ENCODE results near the gene TYR.
"Not testable (repeated sequence)": the region's sequence is repeated elsewhere in the genome, so short reads cannot be mapped to it uniquely, and the experiment has no call there.

The TYR gene

DNA sequence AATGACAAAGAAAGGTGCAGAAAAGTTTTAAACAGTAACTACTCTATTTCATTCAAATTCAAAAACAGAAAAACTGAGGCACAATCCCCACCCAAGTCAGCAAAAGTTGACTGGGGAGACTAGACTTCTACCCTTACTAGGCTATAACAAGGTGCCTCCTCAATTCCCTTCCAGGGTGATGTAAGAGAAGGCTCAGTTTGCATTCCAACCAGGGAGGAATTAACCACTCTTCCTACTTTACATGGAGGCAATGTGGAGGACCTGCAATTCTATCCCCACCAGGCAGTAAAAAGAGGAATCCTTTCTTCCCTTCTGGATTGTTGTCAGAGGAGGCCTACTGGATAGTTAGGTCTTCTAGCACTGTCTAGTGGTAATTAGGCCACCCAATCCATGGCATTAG lies 26.1 kb downstream of the TYR start:
- no peaks in the 10 kb centered on the region for H3K4me1 ChIP-seq (ENCODE audit: insufficient read depth, insufficient read length)
- no peak overlapping the region for H3K4me3 ChIP-seq (ENCODE audit: insufficient read length, low read depth)
- DNase-seq (ENCODE audit: low read depth, low spot score) = no peak
- H3K9ac ChIP-seq (ENCODE audit: insufficient read length, low read depth) = no peak overlapping the region
- TF ChIP-seq YY1 (IDR thresholded peaks at IDR 0.05; ENCODE audit: insufficient read depth, insufficient read length) = no peak
- TF ChIP-seq ZNF274 (IDR thresholded peaks at IDR 0.05; ENCODE audit: low read depth, low read length) = no peak
- no peak for TF ChIP-seq SUZ12 (IDR thresholded peaks at IDR 0.05; ENCODE audit: extremely low read depth, insufficient read depth, insufficient read length)
- no peaks in the 10 kb centered on the region for H3K9me3 ChIP-seq (ENCODE audit: insufficient read depth, low read length)
- H3K27me3 ChIP-seq (ENCODE audit: insufficient read depth, insufficient read length) = no peaks in the 10 kb centered on the region
- H3K36me3 ChIP-seq (ENCODE audit: insufficient read depth, insufficient read length, low read length) = no peaks in the 10 kb centered on the region

- TF ChIP-seq YY1 (IDR thresholded peaks at IDR 0.05; ENCODE audit: insufficient read depth, insufficient read length) = no peak
- TF ChIP-seq ZNF274 (IDR thresholded peaks at IDR 0.05; ENCODE audit: low read depth, low read length) = no peak
- TF ChIP-seq SUZ12 (IDR thresholded peaks at IDR 0.05; ENCODE audit: extremely low read depth, insufficient read depth, insufficient read length) = no peak
- DNase-seq (ENCODE audit: low read depth, low spot score) = no peak
- H3K4me1 ChIP-seq (ENCODE audit: insufficient read depth, insufficient read length) = no peaks in the 10 kb centered on the region
Measured at GRCh38 chr11:89205378-89205777, 27.7 kb downstream of the TYR start.

DNA sequence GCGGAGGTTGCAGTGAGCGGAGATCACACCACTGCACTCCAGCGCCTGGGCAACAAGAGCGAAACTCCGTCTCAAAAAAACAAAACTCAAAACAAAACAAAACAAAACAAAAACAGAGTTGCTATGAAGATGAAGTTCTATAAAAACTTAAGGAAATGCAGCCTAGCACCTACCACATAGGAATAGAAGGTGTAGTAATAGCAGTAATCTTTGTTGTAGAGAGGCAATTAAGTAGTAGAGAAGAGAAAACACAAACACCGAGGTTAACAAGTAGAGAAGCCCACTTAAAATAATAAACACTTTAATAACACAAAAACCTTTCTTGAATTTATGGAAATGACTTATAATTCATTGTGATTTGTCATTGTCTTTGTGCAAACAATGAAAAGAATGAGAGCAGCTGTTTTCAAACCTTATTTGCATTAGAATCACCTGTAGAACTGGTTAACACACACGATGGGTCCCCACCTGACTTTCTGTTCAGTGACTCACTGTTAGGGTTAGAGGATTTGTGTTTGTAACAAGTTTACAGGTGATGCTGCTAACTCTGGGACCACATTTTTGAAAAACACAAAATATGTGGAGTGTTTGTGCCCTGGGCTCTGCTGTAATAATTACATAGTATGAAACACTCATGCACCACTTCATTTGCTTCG lies 43.1 kb downstream of the TYR start:
- Histone ChIP-seq H3K9ac (ENCODE audit: insufficient read length, low read depth) (no peak overlapping the region), H3K9me3 (ENCODE audit: insufficient read depth, low read length) (no peaks in the 10 kb centered on the region), H3K27me3 (ENCODE audit: insufficient read depth, insufficient read length) (no peaks in the 10 kb centered on the region), H3K36me3 (ENCODE audit: insufficient read depth, insufficient read length, low read length) (no peaks in the 10 kb centered on the region), H3K4me1 (ENCODE audit: insufficient read depth, insufficient read length) (no peaks in the 10 kb centered on the region), H3K4me3 (ENCODE audit: insufficient read length, low read depth) (no peak overlapping the region)
- no peak for DNase-seq (ENCODE audit: low read depth, low spot score)
- TF ChIP-seq SUZ12 (IDR thresholded peaks at IDR 0.05; ENCODE audit: extremely low read depth, insufficient read depth, insufficient read length) (no peak), ZNF274 (IDR thresholded peaks at IDR 0.05; ENCODE audit: low read depth, low read length) (no peak), YY1 (IDR thresholded peaks at IDR 0.05; ENCODE audit: insufficient read depth, insufficient read length) (no peak)

More at GRCh38 chr11:89205378-89205777, 27.7 kb downstream of the TYR start:
- no peaks in the 10 kb centered on the region for H3K9me3 ChIP-seq (ENCODE audit: insufficient read depth, low read length)
- no peak overlapping the region for H3K4me3 ChIP-seq (ENCODE audit: insufficient read length, low read depth)
- no peaks in the 10 kb centered on the region for H3K27me3 ChIP-seq (ENCODE audit: insufficient read depth, insufficient read length)
- H3K36me3 ChIP-seq (ENCODE audit: insufficient read depth, insufficient read length, low read length) = no peaks in the 10 kb centered on the region
- H3K9ac ChIP-seq (ENCODE audit: insufficient read length, low read depth) = no peak overlapping the region

GRCh38 chr11:89235083-89235482 lies 57.4 kb downstream of the TYR start:
- no peaks in the 10 kb centered on the region for H3K4me1 ChIP-seq (ENCODE audit: insufficient read depth, insufficient read length)
- DNase-seq (ENCODE audit: low read depth, low spot score) = no peak
- no peaks in the 10 kb centered on the region for H3K27me3 ChIP-seq (ENCODE audit: insufficient read depth, insufficient read length)
- no peak for TF ChIP-seq ZNF274 (IDR thresholded peaks at IDR 0.05; ENCODE audit: low read depth, low read length)
- TF ChIP-seq YY1 (IDR thresholded peaks at IDR 0.05; ENCODE audit: insufficient read depth, insufficient read length) = no peak
- no peak for TF ChIP-seq SUZ12 (IDR thresholded peaks at IDR 0.05; ENCODE audit: extremely low read depth, insufficient read depth, insufficient read length)
- no peak overlapping the region for H3K9ac ChIP-seq (ENCODE audit: insufficient read length, low read depth)
- no peaks in the 10 kb centered on the region for H3K36me3 ChIP-seq (ENCODE audit: insufficient read depth, insufficient read length, low read length)
- H3K4me3 ChIP-seq (ENCODE audit: insufficient read length, low read depth) = no peak overlapping the region
- no peaks in the 10 kb centered on the region for H3K9me3 ChIP-seq (ENCODE audit: insufficient read depth, low read length)

DNA sequence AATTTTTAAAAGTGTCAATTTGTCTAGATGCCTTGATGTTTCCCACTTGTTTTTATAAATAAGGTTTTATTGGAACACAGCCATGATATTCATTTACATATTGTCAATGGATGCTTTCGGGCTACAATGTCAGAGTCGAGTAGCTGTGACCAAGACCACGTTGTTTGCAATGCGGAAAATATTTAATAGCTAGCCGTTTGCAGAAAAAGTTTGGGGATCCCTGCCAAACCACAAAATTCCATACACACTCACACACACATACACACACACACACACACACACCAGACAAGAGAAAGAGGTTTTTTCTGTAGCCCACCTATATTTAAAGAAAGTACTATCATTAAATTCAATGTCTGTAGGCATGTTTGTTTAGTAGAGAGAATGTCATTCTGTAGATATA lies 58.3 kb downstream of the TYR start:
- TF ChIP-seq YY1 (IDR thresholded peaks at IDR 0.05; ENCODE audit: insufficient read depth, insufficient read length) (no peak), ZNF274 (IDR thresholded peaks at IDR 0.05; ENCODE audit: low read depth, low read length) (no peak), SUZ12 (IDR thresholded peaks at IDR 0.05; ENCODE audit: extremely low read depth, insufficient read depth, insufficient read length) (no peak)
- no peak for DNase-seq (ENCODE audit: low read depth, low spot score)
- H3K9ac ChIP-seq (ENCODE audit: insufficient read length, low read depth) = no peak overlapping the region
- H3K4me1 ChIP-seq (ENCODE audit: insufficient read depth, insufficient read length) = no peaks in the 10 kb centered on the region
- H3K27me3 ChIP-seq (ENCODE audit: insufficient read depth, insufficient read length) = no peaks in the 10 kb centered on the region
- H3K9me3 ChIP-seq (ENCODE audit: insufficient read depth, low read length) = no peaks in the 10 kb centered on the region
- H3K36me3 ChIP-seq (ENCODE audit: insufficient read depth, insufficient read length, low read length) = no peaks in the 10 kb centered on the region
- H3K4me3 ChIP-seq (ENCODE audit: insufficient read length, low read depth) = no peak overlapping the region

GRCh38 chr11:89247007-89247406 lies 69.3 kb downstream of the TYR start:
- H3K9me3 ChIP-seq (ENCODE audit: insufficient read depth, low read length); H3K36me3 ChIP-seq (ENCODE audit: insufficient read depth, insufficient read length, low read length); H3K27me3 ChIP-seq (ENCODE audit: insufficient read depth, insufficient read length); H3K4me3 ChIP-seq (ENCODE audit: insufficient read length, low read depth); H3K4me1 ChIP-seq (ENCODE audit: insufficient read depth, insufficient read length); H3K9ac ChIP-seq (ENCODE audit: insufficient read length, low read depth); DNase-seq (ENCODE audit: low read depth, low spot score): not testable (repeated sequence)

DNA sequence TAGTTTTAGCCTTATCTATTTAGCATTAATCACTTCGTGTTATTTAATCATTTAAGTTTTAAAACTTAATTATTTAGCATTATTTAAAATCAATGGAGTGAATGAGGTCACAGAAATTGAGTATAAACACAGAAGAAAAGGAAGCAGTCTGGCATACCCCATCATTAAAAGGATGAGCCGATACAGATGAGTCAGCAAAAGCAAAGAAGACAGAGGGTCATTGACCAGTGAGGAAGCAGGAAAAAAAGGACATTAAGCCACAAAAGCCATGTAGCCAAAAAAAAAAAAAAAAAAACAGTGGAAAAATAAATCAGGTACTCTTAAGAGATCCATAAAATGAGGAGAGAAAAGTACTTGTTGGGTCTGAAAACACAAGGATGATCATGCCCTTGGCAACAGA lies 71.5 kb downstream of the TYR start:
- H3K9ac ChIP-seq (ENCODE audit: insufficient read length, low read depth) = no peak overlapping the region

DNA sequence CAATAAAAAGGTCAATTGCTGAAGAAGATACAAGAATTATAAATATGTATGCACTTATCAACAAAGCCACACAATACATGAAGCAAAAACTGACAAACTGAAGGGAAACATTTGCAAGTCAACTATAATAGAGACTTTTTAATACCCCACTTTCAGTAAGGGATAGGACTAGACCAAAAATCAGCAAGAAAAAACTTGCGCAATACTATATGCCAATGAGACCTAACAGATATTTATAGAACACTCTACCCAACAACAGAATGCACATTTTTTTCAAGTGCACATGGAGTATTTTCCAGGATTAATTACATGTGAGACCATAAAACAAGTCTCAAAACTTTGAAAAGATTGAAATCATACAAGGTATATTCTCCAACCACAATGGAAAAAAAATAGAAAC lies 83.8 kb downstream of the TYR start:
- not testable (repeated sequence) for H3K9me3 ChIP-seq (ENCODE audit: insufficient read depth, low read length); H3K36me3 ChIP-seq (ENCODE audit: insufficient read depth, insufficient read length, low read length); H3K4me1 ChIP-seq (ENCODE audit: insufficient read depth, insufficient read length); H3K9ac ChIP-seq (ENCODE audit: insufficient read length, low read depth); H3K4me3 ChIP-seq (ENCODE audit: insufficient read length, low read depth); H3K27me3 ChIP-seq (ENCODE audit: insufficient read depth, insufficient read length); DNase-seq (ENCODE audit: low read depth, low spot score)

More for the DNA sequence above, 71.5 kb downstream of the TYR start:
- Histone ChIP-seq H3K4me1 (ENCODE audit: insufficient read depth, insufficient read length) (no peaks in the 10 kb centered on the region), H3K9me3 (ENCODE audit: insufficient read depth, low read length) (no peaks in the 10 kb centered on the region), H3K27me3 (ENCODE audit: insufficient read depth, insufficient read length) (no peaks in the 10 kb centered on the region), H3K36me3 (ENCODE audit: insufficient read depth, insufficient read length, low read length) (no peaks in the 10 kb centered on the region), H3K4me3 (ENCODE audit: insufficient read length, low read depth) (no peak overlapping the region)
- DNase-seq (ENCODE audit: low read depth, low spot score) = no peak
- TF ChIP-seq YY1 (IDR thresholded peaks at IDR 0.05; ENCODE audit: insufficient read depth, insufficient read length) (no peak), ZNF274 (IDR thresholded peaks at IDR 0.05; ENCODE audit: low read depth, low read length) (no peak), SUZ12 (IDR thresholded peaks at IDR 0.05; ENCODE audit: extremely low read depth, insufficient read depth, insufficient read length) (no peak)

Data from NT2/D1 (cell line).